ENCODE data around the gene KCNH1. TPM values are rescaled to one million over a fixed set of nuclear protein-coding genes. Genes with fewer than 3 reads are reported as not detected.

Gene KCNH1
- total and polyA plus RNA-seq, 9 of the 15 experiments (the other 6 are each of a cell fraction or from before 2014, with no cell fraction given) = not detected

DNA sequence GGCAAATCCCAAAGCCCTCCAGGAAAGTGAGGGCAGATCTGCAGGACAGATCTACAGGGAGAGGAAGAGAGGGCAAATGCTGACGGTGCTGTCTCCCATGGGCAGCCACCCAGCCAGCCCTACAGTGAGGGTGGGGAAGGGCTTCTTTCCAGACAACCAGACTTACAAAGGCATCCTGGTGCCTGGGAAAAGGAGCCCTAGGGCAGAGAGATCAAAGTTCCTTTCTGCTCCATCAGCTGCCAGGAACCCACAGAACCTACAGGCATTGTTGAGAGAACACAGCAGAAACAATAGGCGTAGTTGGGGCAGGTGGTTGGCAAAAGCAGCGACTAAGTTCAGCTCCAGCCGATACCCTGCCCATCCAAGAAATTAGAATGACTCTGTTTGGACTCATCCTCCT lies 332.4 kb downstream of the KCNH1 start:
- no peak for FAIRE-seq

More for the DNA sequence above, 332.4 kb downstream of the KCNH1 start:
- ATAC-seq (no peak), DNase-seq (ENCODE audit: extremely low read depth in 1 of 4, low spot score in 3 of 4) (no peak)
- no peak overlapping the region for H2AFZ ChIP-seq (ENCODE audit: low read depth, low read length)
- no peaks in the 10 kb centered on the region for H3K79me2 ChIP-seq (ENCODE audit: control insufficient read depth, insufficient read depth, low read length)
- intact Hi-C loops (cut with micrococcal nuclease) (no loop called here), in situ Hi-C loops (cut with MboI) (no loop called here)
- TF ChIP-seq E2F6 (IDR thresholded peaks at IDR 0.05; ENCODE audit: borderline replicate concordance in 1 of 2, extremely low read depth in 1 of 2, insufficient read depth in 1 of 2, insufficient read length in 1 of 2, low read depth in 1 of 2, low read length in 1 of 2, poor library complexity in 1 of 2, severe bottlenecking in 1 of 2) (no peak), FIP1L1 (IDR thresholded peaks at IDR 0.05; ENCODE audit: low read depth, low read length, poor library complexity, severe bottlenecking) (no peak), NONO (IDR thresholded peaks at IDR 0.05; ENCODE audit: low read depth in 2 of 2, low read length in 1 of 2) (no peak), KLF16 (IDR thresholded peaks at IDR 0.05) (no peak), POLR2B (IDR thresholded peaks at IDR 0.05; ENCODE audit: low read depth, partially characterized antibody) (no peak), KDM2B (CRISPR knock-in tag; IDR thresholded peaks at IDR 0.05) (no peak), TCF3 (CRISPR knock-in tag; IDR thresholded peaks at IDR 0.05) (no peak), ERF (CRISPR knock-in tag; IDR thresholded peaks at IDR 0.05) (no peak), ZNF589 (CRISPR knock-in tag; IDR thresholded peaks at IDR 0.05; ENCODE audit: low read depth) (no peak), LEF1 (IDR thresholded peaks at IDR 0.05) (no peak), FOXP4 (CRISPR knock-in tag; IDR thresholded peaks at IDR 0.05; ENCODE audit: borderline replicate concordance) (no peak), ZNF584 (CRISPR knock-in tag; IDR thresholded peaks at IDR 0.05; ENCODE audit: low read depth) (no peak), TARDBP (IDR thresholded peaks at IDR 0.05) (no peak), TCFL5 (CRISPR knock-in tag; conservative IDR thresholded peaks at IDR 0.05) (no peak), ZNF324 (CRISPR knock-in tag; IDR thresholded peaks at IDR 0.05) (no peak), DIDO1 (tag; IDR thresholded peaks at IDR 0.05; ENCODE audit: low read depth) (no peak)
- H3K27me3 ChIP-seq (ENCODE audit: control insufficient read depth in 2 of 2, insufficient read depth in 2 of 2, low read length in 2 of 2) = no peaks in the 10 kb centered on the region
- H3K9me3 ChIP-seq (replicated peaks; ENCODE audit: control insufficient read depth, insufficient read depth, low read depth, low read length) = no peaks in the 10 kb centered on the region
- H3K4me3 ChIP-seq = no peak overlapping the region
- no peaks in the 10 kb centered on the region for H3K9me1 ChIP-seq (ENCODE audit: control insufficient read depth, insufficient read depth, low read length)
- ChIA-PET POLR2A (interaction anchor here (0.7 kb wide), 1 partner anchor 23 kb away, joined by 3 read pairs; no protein-coding TSS in a partner anchor), CTCF (ENCODE audit: low intra/inter-chr PET ratio) (no interaction called here)
- H3K4me1 ChIP-seq (replicated peaks in 1 of 2; ENCODE audit: control insufficient read depth in 2 of 2, insufficient read depth in 2 of 2, low read length in 2 of 2) = no peaks in the 10 kb centered on the region
- H3K27ac ChIP-seq (ENCODE audit: extremely low read depth, low read depth, low read length) = no peak overlapping the region
- H3K4me2 ChIP-seq (ENCODE audit: insufficient read depth, low read length) = no peak overlapping the region
- no TSS peak for BruUV-seq (replicated peaks)
- WGBS (ENCODE audit: insufficient coverage, low coverage, missing lambda C conversion rate) = 2% methylated on average over 3 of the region's 4 CpGs
- H3K9ac ChIP-seq (ENCODE audit: insufficient read depth in 1 of 2, low read depth in 2 of 2, low read length in 2 of 2) = no peak overlapping the region
- H3K36me3 ChIP-seq (ENCODE audit: control insufficient read depth, insufficient read depth, low read length) = no peaks in the 10 kb centered on the region
- no peaks in the 10 kb centered on the region for H4K20me1 ChIP-seq (replicated peaks; ENCODE audit: control insufficient read depth, insufficient read depth, low read length)
